Upper lobe of left lung (tissue), 6 donors: ENCODE data around the gene GP1BB. TPM values are rescaled to one million over a fixed set of nuclear protein-coding genes. Genes with fewer than 3 reads are reported as not detected.

Experiments used
- ATAC-seq, 2 donors: fragments of 200-7000 bp; cut with Tn5 transposase; one replicate each; pipeline ENCODE4 v1.9.1; 2022; ENCODE audit warnings: mild to moderate bottlenecking in 2 of 2, moderate library complexity in 2 of 2; ENCODE audit not compliant: low FRiP score in 2 of 2
- DNase-seq, 2 donors: peaks; one replicate each; pipeline ENCODE4 v3.0.0-alpha.2; 2019 to 2020
- H3K27ac ChIP-seq, 4 donors: fragments of 200-600 bp; sonication (generic); one replicate each; pipeline ENCODE4 v1.5.1; 2016 to 2019
- H3K27me3 ChIP-seq, 4 donors: fragments of 200-600 bp; sonication (generic); one replicate each; pipeline ENCODE4 v1.5.1; 2017 to 2019
- H3K36me3 ChIP-seq, 4 donors: fragments of 200-600 bp; sonication (generic); one replicate each; pipeline ENCODE4 v1.5.1; 2016 to 2019
- H3K4me1 ChIP-seq, 4 donors: fragments of 200-600 bp; sonication (generic); one replicate each; pipeline ENCODE4 v1.5.1; 2018 to 2019
- H3K4me3 ChIP-seq, 4 donors: fragments of 200-600 bp; sonication (generic); one replicate each; pipeline ENCODE4 v1.5.1; 2017 to 2019; ENCODE audit warnings: mild to moderate bottlenecking in 2 of 4, moderate library complexity in 1 of 4
- H3K9me3 ChIP-seq, 4 donors: fragments of 200-600 bp; sonication (generic); one replicate each; pipeline ENCODE4 v1.5.1; 2018 to 2019
- EP300 ChIP-seq, 4 donors: sonication (generic); formaldehyde crosslinking; IDR thresholded peaks; one replicate each; pipeline ENCODE4 v1.5.1; 2017; ENCODE audit warnings: antibody characterized with exemption in 4 of 4, control low read depth in 2 of 4
- POLR2A ChIP-seq, 4 donors: fragments of 450-650 bp; IDR thresholded peaks; one replicate each; pipeline ENCODE4 v1.5.1; 2016 to 2017; ENCODE audit warnings: antibody characterized with exemption in 4 of 4, mild to moderate bottlenecking in 2 of 4
- POLR2AphosphoS5 ChIP-seq, 2 donors: sonication (generic); formaldehyde crosslinking; IDR thresholded peaks; one replicate each; pipeline ENCODE4 v1.5.1; 2017; ENCODE audit warnings: antibody characterized with exemption in 2 of 2
- WGBS, 2 donors: methylation state at CpG; one replicate each; pipeline ENCODE4 v1.1.5; 2017 to 2018; 5-methylcytosine and 5-hydroxymethylcytosine counted together
- total RNA-seq, 6 donors: library from RNA; depleted of rRNA in 4 of 6; stranded (reverse); fragments of >200 nt in 4 of 6; gene quantifications; one replicate each; pipeline versions ENCODE4 v1.1.0 to v1.2.1, GENCODE V29; 2016 to 2021
- TF ChIP-seq, protein P1 (sequence below), 6 experiments: fragments of 450-650 bp in 4 of 6; fragments of 200-600 bp in 2 of 6; sonication (generic) in 2 of 6; IDR thresholded peaks; one replicate each; pipeline ENCODE4 v1.5.1; 2016 to 2019; ENCODE audit warnings: antibody characterized with exemption in 6 of 6
- donor health status: DM: no; HTN: no; CAD: no; lungs with moderate emphysema.
- donor health status: DM: no; HTN: yes; CAD: no; lungs with severe emphysema.

The GP1BB gene
- total RNA-seq, 6 donors from 2014 or later = 1.5 to 23.7 (median 6.6) TPM

GRCh38 chr22:19728836-19729235 lies 5.5 kb downstream of the GP1BB start:
- no peaks in the 10 kb centered on the region for H3K36me3 ChIP-seq
- WGBS, 2 donors = 20 to 78% methylated on average over 1 to 8 of the region's 10 CpGs
- no peak overlapping the region for H3K4me3 ChIP-seq
- DNase-seq (peak in 1 of 2 donors; percentile 58), ATAC-seq (no peak)
- no peak for TF ChIP-seq EP300 (IDR thresholded peaks at IDR 0.05)
- no peak for TF ChIP-seq POLR2A (IDR thresholded peaks at IDR 0.05)
- TF ChIP-seq POLR2AphosphoS5 (IDR thresholded peaks at IDR 0.05) = no peak
- TF ChIP-seq, protein P1, sequence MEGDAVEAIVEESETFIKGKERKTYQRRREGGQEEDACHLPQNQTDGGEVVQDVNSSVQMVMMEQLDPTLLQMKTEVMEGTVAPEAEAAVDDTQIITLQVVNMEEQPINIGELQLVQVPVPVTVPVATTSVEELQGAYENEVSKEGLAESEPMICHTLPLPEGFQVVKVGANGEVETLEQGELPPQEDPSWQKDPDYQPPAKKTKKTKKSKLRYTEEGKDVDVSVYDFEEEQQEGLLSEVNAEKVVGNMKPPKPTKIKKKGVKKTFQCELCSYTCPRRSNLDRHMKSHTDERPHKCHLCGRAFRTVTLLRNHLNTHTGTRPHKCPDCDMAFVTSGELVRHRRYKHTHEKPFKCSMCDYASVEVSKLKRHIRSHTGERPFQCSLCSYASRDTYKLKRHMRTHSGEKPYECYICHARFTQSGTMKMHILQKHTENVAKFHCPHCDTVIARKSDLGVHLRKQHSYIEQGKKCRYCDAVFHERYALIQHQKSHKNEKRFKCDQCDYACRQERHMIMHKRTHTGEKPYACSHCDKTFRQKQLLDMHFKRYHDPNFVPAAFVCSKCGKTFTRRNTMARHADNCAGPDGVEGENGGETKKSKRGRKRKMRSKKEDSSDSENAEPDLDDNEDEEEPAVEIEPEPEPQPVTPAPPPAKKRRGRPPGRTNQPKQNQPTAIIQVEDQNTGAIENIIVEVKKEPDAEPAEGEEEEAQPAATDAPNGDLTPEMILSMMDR (IDR thresholded peaks at IDR 0.05) = no peak
- no peaks in the 10 kb centered on the region for H3K9me3 ChIP-seq
- H3K27me3 ChIP-seq = peaks cover 0 to 12% (median 5%) of the 10 kb centered on the region in 4 donors
- H3K27ac ChIP-seq = no peak overlapping the region
- peaks cover 8 to 17% (median 13%) of the 10 kb centered on the region in 4 donors for H3K4me1 ChIP-seq

GRCh38 chr22:19729507-19729906 lies 6.2 kb downstream of the GP1BB start:
- Histone ChIP-seq H3K36me3 (no peaks in the 10 kb centered on the region), H3K4me1 (peaks cover 8 to 10% (median 9%) of the 10 kb centered on the region in 4 donors), H3K27me3 (peaks cover 0 to 5% (median 1%) of the 10 kb centered on the region in 4 donors), H3K27ac (no peak overlapping the region), H3K4me3 (no peak overlapping the region), H3K9me3 (no peaks in the 10 kb centered on the region)
- peak in 1 of 2 donors; percentile 45 for DNase-seq
- no peak for TF ChIP-seq EP300 (IDR thresholded peaks at IDR 0.05)
- TF ChIP-seq, protein P1 (IDR thresholded peaks at IDR 0.05) = no peak
- 77 to 98% methylated on average over 5 to 9 of the region's 9 CpGs for WGBS, 2 donors
- no peak for ATAC-seq

DNA sequence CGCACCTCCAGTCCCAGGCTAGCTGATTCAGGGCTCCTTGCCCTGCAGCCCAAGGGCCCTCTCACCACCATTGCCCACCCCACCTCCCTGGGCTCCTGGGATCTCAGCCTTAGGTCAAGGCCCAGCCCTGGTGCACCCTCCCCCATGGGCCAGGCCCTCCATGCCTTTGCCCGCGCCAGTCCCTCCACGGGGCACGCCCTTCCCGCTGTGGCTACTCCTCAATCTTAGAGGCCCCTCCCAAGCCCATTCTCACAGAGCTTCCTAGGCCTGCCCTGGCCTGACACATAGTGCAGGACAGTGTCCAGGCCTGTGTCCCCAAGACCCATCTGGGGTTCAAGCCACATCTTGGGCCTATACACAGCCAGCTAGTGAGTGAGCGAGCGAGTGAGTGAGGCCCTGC lies 6.9 kb downstream of the GP1BB start:
- ATAC-seq (peak; percentile 1 to 8), DNase-seq (peak in 1 of 2 donors; percentile 59)
- no peak overlapping the region for H3K27ac ChIP-seq
- no peaks in the 10 kb centered on the region for H3K9me3 ChIP-seq
- H3K4me1 ChIP-seq = peaks cover 8 to 10% (median 8%) of the 10 kb centered on the region in 4 donors
- H3K4me3 ChIP-seq = no peak overlapping the region
- TF ChIP-seq POLR2AphosphoS5 (IDR thresholded peaks at IDR 0.05) (no peak), EP300 (IDR thresholded peaks at IDR 0.05) (no peak), POLR2A (IDR thresholded peaks at IDR 0.05) (no peak)
- TF ChIP-seq, protein P1 (IDR thresholded peaks at IDR 0.05) = no peak
- WGBS, 2 donors = 90 to 93% methylated on average over 6 to 8 of the region's 8 CpGs
- no peaks in the 10 kb centered on the region for H3K36me3 ChIP-seq
- no peaks in the 10 kb centered on the region for H3K27me3 ChIP-seq

- WGBS, 2 donors = 0 to 2% methylated on average over 6 to 40 of the region's 48 CpGs
- peak; percentile 81 to 95 for DNase-seq
- no peak overlapping the region for H3K27ac ChIP-seq
- H3K4me3 ChIP-seq = peak overlapping the region in 3 of 4 donors; percentile 20 to 43 (median 38)
- no peaks in the 10 kb centered on the region for H3K27me3 ChIP-seq
- no peaks in the 10 kb centered on the region for H3K36me3 ChIP-seq
- TF ChIP-seq EP300 (IDR thresholded peaks at IDR 0.05) (no peak), POLR2AphosphoS5 (IDR thresholded peaks at IDR 0.05) (no peak)
- TF ChIP-seq, protein P1 (IDR thresholded peaks at IDR 0.05) = peak; percentile 96 to 99 (median 98)
- H3K4me1 ChIP-seq = peaks cover 8 to 10% (median 8%) of the 10 kb centered on the region in 4 donors
- ATAC-seq = peak; percentile 84 to 94
- H3K9me3 ChIP-seq = no peaks in the 10 kb centered on the region
Measured at GRCh38 chr22:19730655-19731360, 7.5 kb downstream of the GP1BB start.
